Breast epithelium (tissue), 4 donors: Measurements from ENCODE around the gene CDC73. TPM values are rescaled to one million over a fixed set of nuclear protein-coding genes. Genes with fewer than 3 reads are reported as not detected.
A peak's percentile ranks its signal among the peaks of the same experiment; 100 is the strongest.

Source experiments
- DNase-seq, 2 donors: peaks; one replicate each; pipeline ENCODE4 v3.0.0-alpha.2; 2019; ENCODE audit warnings: low spot score in 2 of 2
- H3K27ac ChIP-seq, 2 donors: fragments of 200-600 bp; sonication (generic) in 1 of 2; one replicate each; pipeline ENCODE4 v1.5.1; 2016 to 2019; ENCODE audit warnings: mild to moderate bottlenecking in 1 of 2
- H3K27me3 ChIP-seq, 2 donors: fragments of 200-600 bp; sonication (generic) in 1 of 2; one replicate each; pipeline versions ENCODE4 v1.5.1 to v1.6.0; 2017 to 2019; ENCODE audit warnings: control low read depth in 1 of 2, mild to moderate bottlenecking in 1 of 2
- H3K36me3 ChIP-seq: fragments of 200-600 bp; one replicate; pipeline ENCODE4 v1.5.1; 2019
- H3K4me1 ChIP-seq, 2 donors: fragments of 200-600 bp; sonication (generic); one replicate each; pipeline ENCODE4 v1.5.1; 2016 to 2019; ENCODE audit warnings: control low read depth in 1 of 2
- H3K4me3 ChIP-seq, 3 donors: fragments of 200-600 bp; sonication (generic); 1 replicate in 2 of 3; 2 replicates in 1 of 3; pipeline ENCODE4 v1.5.1; 2016 to 2019; ENCODE audit warnings: mild to moderate bottlenecking in 3 of 3, moderate library complexity in 2 of 3
- H3K9me3 ChIP-seq, 2 donors: fragments of 200-600 bp; sonication (generic) in 1 of 2; one replicate each; pipeline ENCODE4 v1.5.1; 2016 to 2019; ENCODE audit warnings: control low read depth in 1 of 2
- CTCF ChIP-seq, 3 donors: fragments of 450-650 bp; IDR thresholded peaks; one replicate each; pipeline ENCODE4 v1.5.1; 2016 to 2017; ENCODE audit warnings: antibody characterized with exemption in 3 of 3, mild to moderate bottlenecking in 3 of 3, moderate library complexity in 3 of 3
- POLR2A ChIP-seq: fragments of 450-650 bp; IDR thresholded peaks from one replicate; pipeline ENCODE4 v1.6.1; 2016; ENCODE audit warnings: antibody characterized with exemption, mild to moderate bottlenecking, moderate library complexity
- POLR2AphosphoS5 ChIP-seq, 3 donors: sonication (generic); formaldehyde crosslinking; IDR thresholded peaks; one replicate each; pipeline ENCODE4 v1.6.1; 2017; ENCODE audit warnings: antibody characterized with exemption in 3 of 3
- intact Hi-C: fragments of 100-400 bp; cut with DNase I; formaldehyde crosslinking; loops from one replicate; pipeline ENCODE4 v1.15.1; 2023; ENCODE audit warnings: low total_unique reads
- total RNA-seq, 3 donors: library from RNA; depleted of rRNA; stranded (reverse); fragments of >200 nt; gene quantifications; one replicate each; pipeline ENCODE4 v1.1.0, GENCODE V29; 2016

Gene CDC73
- total RNA-seq, 3 donors from 2014 or later = 36.1 to 52.0 (median 49.6) TPM

DNA sequence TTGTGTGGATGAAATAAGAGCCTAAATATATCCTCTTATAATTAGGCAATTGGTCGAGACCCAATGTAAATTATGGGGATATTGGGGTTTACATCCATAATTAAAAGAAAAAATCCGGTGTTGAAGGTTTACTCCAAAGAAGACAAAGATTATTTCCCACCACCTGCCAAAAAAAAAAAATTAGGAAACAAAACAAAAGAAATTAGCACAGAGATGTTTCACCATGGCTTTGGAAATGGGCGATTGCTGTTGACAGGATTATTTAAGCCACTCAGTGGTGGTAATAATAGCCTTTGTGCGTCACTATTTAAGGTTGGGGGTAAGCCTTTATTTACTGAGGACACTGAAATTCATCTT lies 16.0 kb upstream of the CDC73 start:
- no peaks in the 10 kb centered on the region for H3K27me3 ChIP-seq
- peak overlapping the region; percentile 84 to 95 for H3K27ac ChIP-seq
- H3K4me3 ChIP-seq = peak overlapping the region; percentile 81 to 88 (median 82)
- H3K4me1 ChIP-seq = peaks cover 0 to 4% of the 10 kb centered on the region in 2 donors
- H3K9me3 ChIP-seq = no peaks in the 10 kb centered on the region
- intact Hi-C loops = no loop called here
- no peak for TF ChIP-seq POLR2A
- no peak for TF ChIP-seq POLR2AphosphoS5 (IDR thresholded peaks at IDR 0.05)
- no peak for TF ChIP-seq CTCF (IDR thresholded peaks at IDR 0.05)
- H3K36me3 ChIP-seq = no peaks in the 10 kb centered on the region
- no peak for DNase-seq

DNA sequence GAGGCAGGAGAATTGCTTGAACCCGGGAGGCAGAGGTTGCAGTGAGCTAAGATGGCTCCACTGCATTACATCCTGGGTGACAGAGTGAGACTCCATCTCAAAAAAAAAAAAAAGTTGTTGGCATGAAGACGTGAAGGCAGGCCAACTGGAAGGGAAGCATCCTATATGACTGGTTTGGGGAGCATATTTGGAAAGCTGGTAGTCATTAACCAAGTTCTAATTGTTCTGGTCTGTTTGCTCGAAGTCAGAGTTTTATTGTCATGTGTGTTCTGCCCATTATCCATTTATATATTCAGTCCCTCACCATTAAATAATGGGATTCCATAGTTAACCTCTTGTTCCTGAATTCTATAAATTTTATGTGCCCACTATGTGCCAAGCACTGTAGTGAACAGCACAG lies 13.4 kb upstream of the CDC73 start:
- intact Hi-C loops = no loop called here
- no peaks in the 10 kb centered on the region for H3K36me3 ChIP-seq
- H3K4me1 ChIP-seq = peaks cover 0 to 4% of the 10 kb centered on the region in 2 donors
- no peaks in the 10 kb centered on the region for H3K27me3 ChIP-seq
- H3K4me3 ChIP-seq = no peak overlapping the region
- DNase-seq = no peak
- no peaks in the 10 kb centered on the region for H3K9me3 ChIP-seq
- TF ChIP-seq POLR2AphosphoS5 (IDR thresholded peaks at IDR 0.05) = no peak
- no peak for TF ChIP-seq POLR2A
- TF ChIP-seq CTCF (IDR thresholded peaks at IDR 0.05) = no peak
- no peak overlapping the region for H3K27ac ChIP-seq

DNA sequence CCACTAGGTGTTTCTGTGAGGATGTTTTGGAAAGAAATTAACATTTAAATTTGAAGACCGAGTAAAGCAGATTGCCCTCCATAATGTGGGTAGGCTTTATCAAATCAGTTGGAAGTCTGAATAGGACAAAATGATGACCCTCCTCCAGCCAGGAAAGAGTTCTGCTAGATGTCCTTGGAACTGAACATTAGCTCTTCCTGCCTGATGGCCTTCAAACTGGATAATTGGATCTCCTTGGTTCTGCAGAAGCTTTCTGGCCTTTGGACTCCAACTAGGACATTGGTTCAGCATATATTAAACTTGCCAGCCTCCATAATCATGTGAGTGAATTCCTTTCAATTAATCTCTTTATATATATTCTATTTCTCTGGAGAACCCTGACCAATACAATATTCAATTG lies 12.2 kb upstream of the CDC73 start:
- Histone ChIP-seq H3K4me1 (no peaks in the 10 kb centered on the region), H3K9me3 (no peaks in the 10 kb centered on the region), H3K27ac (no peak overlapping the region), H3K36me3 (no peaks in the 10 kb centered on the region), H3K4me3 (no peak overlapping the region), H3K27me3 (no peaks in the 10 kb centered on the region)
- intact Hi-C loops = no loop called here
- no peak for DNase-seq
- TF ChIP-seq CTCF (IDR thresholded peaks at IDR 0.05) (no peak), POLR2A (no peak), POLR2AphosphoS5 (IDR thresholded peaks at IDR 0.05) (no peak)

DNA sequence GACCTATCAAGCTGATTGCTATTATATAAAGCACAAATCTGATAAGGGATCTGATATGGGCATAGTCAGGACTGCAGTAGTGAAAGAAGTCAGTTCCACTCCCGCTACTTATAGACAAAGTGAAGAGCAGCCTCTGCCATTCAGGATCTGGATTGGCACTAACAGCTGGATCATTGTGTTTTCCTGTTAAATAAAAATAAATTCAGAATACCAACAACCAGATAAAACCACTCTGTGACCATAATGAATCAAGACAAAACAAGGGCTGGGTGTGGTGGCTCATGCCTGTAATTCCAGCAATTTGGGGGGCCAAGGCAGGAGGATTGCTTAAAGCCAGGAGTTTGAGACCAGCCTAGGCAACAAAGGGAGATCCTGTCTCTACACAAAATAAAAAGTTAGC lies 11.6 kb upstream of the CDC73 start:
- intact Hi-C loops = no loop called here
- H3K36me3 ChIP-seq = no peaks in the 10 kb centered on the region
- H3K27ac ChIP-seq = no peak overlapping the region
- no peak for DNase-seq
- H3K27me3 ChIP-seq = no peaks in the 10 kb centered on the region
- TF ChIP-seq POLR2A (no peak), POLR2AphosphoS5 (IDR thresholded peaks at IDR 0.05) (no peak), CTCF (IDR thresholded peaks at IDR 0.05) (no peak)
- no peaks in the 10 kb centered on the region for H3K9me3 ChIP-seq
- H3K4me3 ChIP-seq = no peak overlapping the region
- no peaks in the 10 kb centered on the region for H3K4me1 ChIP-seq

DNA sequence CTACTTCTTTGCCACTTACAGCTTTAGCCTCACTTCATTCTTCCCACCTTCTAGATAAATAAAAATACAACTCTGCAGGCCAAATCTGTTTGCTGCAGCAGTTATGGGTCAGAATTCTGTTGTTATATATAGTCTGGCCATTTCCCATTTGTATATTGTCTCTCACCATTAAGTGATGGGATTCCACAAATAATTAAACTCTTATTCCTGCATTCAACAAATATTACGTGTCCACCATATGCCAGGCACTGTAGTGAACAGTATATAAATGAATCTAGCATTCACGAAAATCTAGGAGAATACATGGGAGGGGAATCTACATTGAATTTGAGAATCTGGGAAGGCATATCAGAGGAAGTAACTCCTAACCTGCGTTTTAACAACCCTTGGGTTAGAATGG lies 11.0 kb upstream of the CDC73 start:
- intact Hi-C loops = no loop called here
- Histone ChIP-seq H3K27me3 (no peaks in the 10 kb centered on the region), H3K9me3 (no peaks in the 10 kb centered on the region), H3K4me1 (no peaks in the 10 kb centered on the region), H3K36me3 (no peaks in the 10 kb centered on the region), H3K27ac (no peak overlapping the region), H3K4me3 (no peak overlapping the region)
- no peak for DNase-seq
- TF ChIP-seq POLR2AphosphoS5 (IDR thresholded peaks at IDR 0.05) = no peak
- TF ChIP-seq CTCF (IDR thresholded peaks at IDR 0.05) = no peak
- TF ChIP-seq POLR2A = no peak
